ENCODE results near the gene PARD3.

The PARD3 gene

DNA sequence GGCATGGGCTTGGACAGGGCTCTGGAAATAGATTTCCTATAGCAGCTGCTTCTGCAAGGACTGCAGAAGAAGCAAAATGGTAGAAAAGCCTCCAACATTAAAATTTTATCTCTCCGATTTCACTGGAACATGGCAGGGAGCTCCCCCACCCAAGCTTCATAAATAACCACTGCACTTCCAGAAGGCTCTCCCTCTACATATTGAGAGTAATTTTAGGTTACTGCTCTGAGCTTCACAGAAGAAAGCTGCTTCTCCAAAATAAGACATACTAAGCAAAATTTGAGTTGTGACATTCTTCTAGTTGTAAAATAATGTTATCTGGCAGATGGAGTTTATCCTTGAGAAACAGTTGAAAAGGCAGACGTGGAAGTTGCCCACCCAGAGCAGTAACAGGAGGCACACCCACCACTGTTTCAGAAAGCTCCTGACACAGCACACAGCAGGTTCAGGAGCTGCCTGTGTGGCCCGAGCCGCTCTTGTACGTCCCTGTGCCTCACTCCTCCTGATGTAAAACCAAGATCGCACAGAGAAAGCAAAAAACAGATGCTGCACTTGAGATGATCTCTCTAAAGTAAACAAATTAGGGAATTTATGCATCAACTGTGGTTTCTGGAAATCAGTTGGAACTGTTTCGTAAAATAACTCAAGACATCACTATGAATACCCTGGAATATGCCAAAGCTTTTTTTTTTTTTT, 621.0 kb downstream of the PARD3 start:
- no peak overlapping the region for H3K4me3 ChIP-seq (ENCODE audit: low read length in 2 of 2)
- no peak overlapping the region for H3K27ac ChIP-seq (ENCODE audit: low read length)
- H3K27me3 ChIP-seq (ENCODE audit: control insufficient read depth in 1 of 2, insufficient read depth in 2 of 2, low read length in 2 of 2): no peaks in the 10 kb centered on the region
- peaks cover 0 to 2% of the 10 kb centered on the region in 2 donors for H3K36me3 ChIP-seq (ENCODE audit: control insufficient read depth in 2 of 2, insufficient read depth in 2 of 2, low read length in 2 of 2)
- H3K4me1 ChIP-seq (ENCODE audit: control insufficient read depth, insufficient read depth, low read length): peaks cover 3% of the 10 kb centered on the region
- no peaks in the 10 kb centered on the region for H3K9me3 ChIP-seq (ENCODE audit: control insufficient read depth in 2 of 2, low read length in 2 of 2)
- no peak overlapping the region for H3K9ac ChIP-seq (ENCODE audit: low read length in 2 of 2)

DNA sequence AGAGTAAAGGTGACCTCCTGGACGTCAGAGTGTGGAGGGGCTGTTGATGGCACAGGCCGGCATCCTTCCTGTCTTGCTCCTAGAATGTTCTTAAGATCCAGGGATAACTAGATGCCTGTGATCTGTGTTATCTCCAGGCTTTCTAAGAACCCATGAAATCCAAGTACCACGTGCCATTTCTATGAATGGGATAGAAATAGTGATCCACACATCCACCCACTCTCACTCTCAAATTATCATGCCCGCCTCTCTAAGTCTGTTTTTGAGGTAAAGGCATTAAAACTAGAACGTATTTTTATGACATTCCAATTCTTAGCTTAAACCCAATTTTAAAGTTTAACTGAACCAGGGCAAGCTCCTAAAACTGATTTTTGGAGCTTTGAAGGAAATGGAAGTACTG, 622.5 kb downstream of the PARD3 start:
- H3K9me3 ChIP-seq (ENCODE audit: control insufficient read depth in 2 of 2, low read length in 2 of 2): no peaks in the 10 kb centered on the region
- H3K27ac ChIP-seq (ENCODE audit: low read length): no peak overlapping the region
- peaks cover 0 to 2% of the 10 kb centered on the region in 2 donors for H3K36me3 ChIP-seq (ENCODE audit: control insufficient read depth in 2 of 2, insufficient read depth in 2 of 2, low read length in 2 of 2)
- H3K4me1 ChIP-seq (ENCODE audit: control insufficient read depth, insufficient read depth, low read length): peaks cover 5% of the 10 kb centered on the region
- no peaks in the 10 kb centered on the region for H3K27me3 ChIP-seq (ENCODE audit: control insufficient read depth in 1 of 2, insufficient read depth in 2 of 2, low read length in 2 of 2)
- no peak overlapping the region for H3K9ac ChIP-seq (ENCODE audit: low read length in 2 of 2)
- H3K4me3 ChIP-seq (ENCODE audit: low read length in 2 of 2): no peak overlapping the region

DNA sequence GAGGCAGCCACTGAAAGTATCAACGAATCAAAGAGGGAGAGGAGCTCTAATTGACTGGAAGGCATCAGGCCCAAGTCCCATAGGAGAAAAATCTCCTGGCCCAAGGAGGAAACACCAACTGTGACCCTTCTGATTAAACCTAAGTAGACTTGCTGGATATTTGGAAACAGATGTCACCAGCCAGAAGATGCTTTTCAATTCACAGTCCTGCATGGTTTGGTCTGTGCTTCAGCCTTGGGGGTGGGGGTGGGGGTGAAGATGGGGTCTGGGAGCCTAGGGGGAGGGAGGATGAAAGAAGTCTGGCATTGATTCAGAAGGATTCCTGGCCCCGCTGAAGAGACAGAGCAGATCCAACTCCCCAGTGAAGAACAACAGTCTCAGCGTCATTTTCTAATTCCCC, 623.7 kb downstream of the PARD3 start:
- Histone ChIP-seq H3K27ac (ENCODE audit: low read length) (no peak overlapping the region), H3K4me1 (ENCODE audit: control insufficient read depth, insufficient read depth, low read length) (peaks cover 14% of the 10 kb centered on the region), H3K27me3 (ENCODE audit: control insufficient read depth in 1 of 2, insufficient read depth in 2 of 2, low read length in 2 of 2) (no peaks in the 10 kb centered on the region), H3K9me3 (ENCODE audit: control insufficient read depth in 2 of 2, low read length in 2 of 2) (no peaks in the 10 kb centered on the region), H3K4me3 (ENCODE audit: low read length in 2 of 2) (no peak overlapping the region), H3K9ac (ENCODE audit: low read length in 2 of 2) (no peak overlapping the region), H3K36me3 (ENCODE audit: control insufficient read depth in 2 of 2, insufficient read depth in 2 of 2, low read length in 2 of 2) (no peaks in the 10 kb centered on the region)

DNA sequence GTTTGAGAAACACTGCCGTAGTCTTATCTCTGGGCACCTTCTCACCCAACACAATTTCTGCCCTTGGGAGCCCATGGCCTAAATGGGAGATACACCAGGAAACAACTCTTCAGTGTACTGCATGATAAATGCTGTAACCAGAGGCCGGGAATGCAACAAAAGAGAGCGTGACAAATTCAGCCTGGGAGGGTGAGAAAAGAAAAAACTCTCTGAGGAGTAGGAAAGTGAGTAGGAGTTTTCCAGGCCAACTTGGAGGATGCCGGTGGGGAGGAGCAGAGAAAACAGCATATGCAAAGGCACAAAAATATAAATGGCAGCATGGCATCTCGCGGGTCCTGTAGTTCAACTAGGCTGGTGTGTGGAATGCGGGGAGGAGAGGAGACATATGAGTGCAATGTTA, 624.5 kb downstream of the PARD3 start:
- H3K9me3 ChIP-seq (ENCODE audit: control insufficient read depth in 2 of 2, low read length in 2 of 2): no peaks in the 10 kb centered on the region
- no peak overlapping the region for H3K4me3 ChIP-seq (ENCODE audit: low read length in 2 of 2)
- H3K36me3 ChIP-seq (ENCODE audit: control insufficient read depth in 2 of 2, insufficient read depth in 2 of 2, low read length in 2 of 2): no peaks in the 10 kb centered on the region
- no peak overlapping the region for H3K9ac ChIP-seq (ENCODE audit: low read length in 2 of 2)
- peaks cover 20% of the 10 kb centered on the region for H3K4me1 ChIP-seq (ENCODE audit: control insufficient read depth, insufficient read depth, low read length)
- no peak overlapping the region for H3K27ac ChIP-seq (ENCODE audit: low read length)
- no peaks in the 10 kb centered on the region for H3K27me3 ChIP-seq (ENCODE audit: control insufficient read depth in 1 of 2, insufficient read depth in 2 of 2, low read length in 2 of 2)

DNA sequence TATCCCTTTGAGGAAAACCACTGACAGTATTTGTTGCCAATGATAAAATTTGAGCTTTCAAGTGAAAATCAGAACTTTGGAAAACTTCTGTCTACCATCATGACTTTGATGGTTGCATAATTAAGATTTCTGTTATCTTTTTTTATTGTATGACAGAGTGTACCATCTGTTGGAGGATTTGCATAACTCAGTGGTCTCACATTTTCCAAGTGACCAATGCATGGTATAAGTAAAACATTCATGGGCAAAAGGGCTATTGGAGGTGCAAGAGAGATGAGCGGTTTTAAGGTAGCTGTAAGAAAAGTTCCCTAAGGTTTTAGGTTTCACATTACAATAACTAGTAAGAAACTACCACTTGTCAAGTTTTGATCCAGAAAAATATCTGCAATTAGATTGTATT, 625.3 kb downstream of the PARD3 start:
- H3K9me3 ChIP-seq (ENCODE audit: control insufficient read depth in 2 of 2, low read length in 2 of 2): no peaks in the 10 kb centered on the region
- H3K9ac ChIP-seq (ENCODE audit: low read length in 2 of 2): no peak overlapping the region
- H3K4me3 ChIP-seq (ENCODE audit: low read length in 2 of 2): no peak overlapping the region
- H3K36me3 ChIP-seq (ENCODE audit: control insufficient read depth in 2 of 2, insufficient read depth in 2 of 2, low read length in 2 of 2): no peaks in the 10 kb centered on the region
- H3K27ac ChIP-seq (ENCODE audit: low read length): no peak overlapping the region
- no peaks in the 10 kb centered on the region for H3K27me3 ChIP-seq (ENCODE audit: control insufficient read depth in 1 of 2, insufficient read depth in 2 of 2, low read length in 2 of 2)
- H3K4me1 ChIP-seq (ENCODE audit: control insufficient read depth, insufficient read depth, low read length): peaks cover 27% of the 10 kb centered on the region

DNA sequence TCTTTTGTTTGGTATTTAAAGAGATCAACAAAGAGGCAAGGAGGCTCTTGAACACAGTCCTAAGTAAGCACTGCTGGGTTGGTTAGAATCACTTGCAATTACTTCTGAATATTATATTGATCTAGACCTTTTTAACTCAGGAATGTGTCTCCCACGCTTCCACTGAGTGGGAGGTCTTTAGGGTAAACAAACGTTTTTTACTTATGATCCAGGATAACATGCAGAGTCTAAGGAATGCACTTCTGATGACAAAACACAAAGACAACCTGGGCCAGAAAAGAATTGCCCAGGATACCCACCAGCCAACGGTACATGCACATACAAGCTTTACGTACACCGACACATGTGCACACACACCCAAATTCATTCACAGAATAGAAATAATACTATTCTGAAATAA, 626.9 kb downstream of the PARD3 start:
- peaks cover 31% of the 10 kb centered on the region for H3K4me1 ChIP-seq (ENCODE audit: control insufficient read depth, insufficient read depth, low read length)
- no peaks in the 10 kb centered on the region for H3K9me3 ChIP-seq (ENCODE audit: control insufficient read depth in 2 of 2, low read length in 2 of 2)
- no peaks in the 10 kb centered on the region for H3K27me3 ChIP-seq (ENCODE audit: control insufficient read depth in 1 of 2, insufficient read depth in 2 of 2, low read length in 2 of 2)
- no peak overlapping the region for H3K27ac ChIP-seq (ENCODE audit: low read length)
- H3K36me3 ChIP-seq (ENCODE audit: control insufficient read depth in 2 of 2, insufficient read depth in 2 of 2, low read length in 2 of 2): no peaks in the 10 kb centered on the region
- no peak overlapping the region for H3K4me3 ChIP-seq (ENCODE audit: low read length in 2 of 2)
- H3K9ac ChIP-seq (ENCODE audit: low read length in 2 of 2): no peak overlapping the region

DNA sequence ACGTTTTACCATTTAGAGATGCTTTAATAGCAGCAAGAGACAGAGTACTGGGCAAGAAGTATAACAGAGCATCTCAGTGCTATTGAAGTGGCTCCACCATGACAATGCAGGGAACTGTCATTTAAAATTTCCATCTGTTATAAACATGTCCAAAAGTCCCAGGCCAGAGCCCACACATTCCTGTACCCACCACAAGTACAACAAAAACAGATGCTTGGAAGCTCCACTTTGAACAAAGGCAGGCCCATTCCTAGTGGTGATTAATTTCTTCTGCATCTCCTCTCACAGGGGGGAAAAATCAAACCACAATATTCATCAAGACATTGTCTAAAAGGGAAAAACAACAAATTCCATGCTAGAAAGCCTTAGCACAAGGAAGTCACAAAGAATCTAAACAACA, 627.9 kb downstream of the PARD3 start:
- Histone ChIP-seq H3K9ac (ENCODE audit: low read length in 2 of 2) (no peak overlapping the region), H3K4me3 (ENCODE audit: low read length in 2 of 2) (no peak overlapping the region), H3K4me1 (ENCODE audit: control insufficient read depth, insufficient read depth, low read length) (peaks cover 31% of the 10 kb centered on the region), H3K9me3 (ENCODE audit: control insufficient read depth in 2 of 2, low read length in 2 of 2) (no peaks in the 10 kb centered on the region), H3K27me3 (ENCODE audit: control insufficient read depth in 1 of 2, insufficient read depth in 2 of 2, low read length in 2 of 2) (no peaks in the 10 kb centered on the region), H3K36me3 (ENCODE audit: control insufficient read depth in 2 of 2, insufficient read depth in 2 of 2, low read length in 2 of 2) (no peaks in the 10 kb centered on the region), H3K27ac (ENCODE audit: low read length) (no peak overlapping the region)

DNA sequence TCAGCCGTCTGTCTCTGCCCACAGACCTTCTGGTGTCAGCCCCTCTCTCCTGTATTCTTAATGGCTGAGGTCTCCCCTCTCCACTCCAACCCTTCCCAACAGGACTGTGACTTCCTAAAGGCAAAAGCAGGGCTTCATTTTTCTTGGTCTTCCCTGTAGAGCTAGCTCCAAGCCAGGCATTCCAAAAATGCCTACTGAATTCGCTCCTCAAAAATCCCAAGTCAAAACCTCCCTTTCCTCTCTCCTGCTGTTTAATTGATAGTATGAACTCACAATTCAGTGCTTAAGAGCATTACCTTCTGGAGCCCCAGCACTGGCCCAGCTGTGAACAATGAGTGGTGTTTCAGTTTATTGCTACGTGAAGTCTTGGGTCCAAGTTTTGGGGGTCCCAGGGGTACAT, 628.4 kb downstream of the PARD3 start:
- Histone ChIP-seq H3K36me3 (ENCODE audit: control insufficient read depth in 2 of 2, insufficient read depth in 2 of 2, low read length in 2 of 2) (no peaks in the 10 kb centered on the region), H3K9me3 (ENCODE audit: control insufficient read depth in 2 of 2, low read length in 2 of 2) (no peaks in the 10 kb centered on the region), H3K4me1 (ENCODE audit: control insufficient read depth, insufficient read depth, low read length) (peaks cover 30% of the 10 kb centered on the region), H3K27me3 (ENCODE audit: control insufficient read depth in 1 of 2, insufficient read depth in 2 of 2, low read length in 2 of 2) (no peaks in the 10 kb centered on the region), H3K9ac (ENCODE audit: low read length in 2 of 2) (no peak overlapping the region), H3K27ac (ENCODE audit: low read length) (no peak overlapping the region), H3K4me3 (ENCODE audit: low read length in 2 of 2) (no peak overlapping the region)

DNA sequence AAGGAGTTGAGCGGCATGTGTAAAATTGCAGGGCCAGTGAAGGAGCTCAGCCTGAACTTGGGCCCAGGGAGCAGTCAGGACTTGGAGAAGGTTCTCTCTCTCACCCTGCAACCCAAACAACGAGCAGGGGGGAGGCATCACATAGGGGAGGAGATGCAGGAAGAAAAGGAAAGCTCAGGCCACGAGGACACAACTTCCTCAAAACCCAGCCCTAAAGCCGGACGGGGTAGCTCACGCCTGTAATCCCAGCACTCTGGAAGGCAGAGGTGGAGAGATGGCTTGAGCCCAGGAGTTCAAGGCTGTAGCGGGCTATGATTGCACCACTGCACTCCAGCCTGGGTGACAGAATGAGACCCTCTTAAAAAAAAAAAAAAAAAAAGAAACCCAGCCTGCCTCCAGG, 629.1 kb downstream of the PARD3 start:
- H3K4me1 ChIP-seq (ENCODE audit: control insufficient read depth, insufficient read depth, low read length): peaks cover 28% of the 10 kb centered on the region
- no peak overlapping the region for H3K4me3 ChIP-seq (ENCODE audit: low read length in 2 of 2)
- H3K27ac ChIP-seq (ENCODE audit: low read length): no peak overlapping the region
- H3K27me3 ChIP-seq (ENCODE audit: control insufficient read depth in 1 of 2, insufficient read depth in 2 of 2, low read length in 2 of 2): no peaks in the 10 kb centered on the region
- H3K36me3 ChIP-seq (ENCODE audit: control insufficient read depth in 2 of 2, insufficient read depth in 2 of 2, low read length in 2 of 2): no peaks in the 10 kb centered on the region
- no peaks in the 10 kb centered on the region for H3K9me3 ChIP-seq (ENCODE audit: control insufficient read depth in 2 of 2, low read length in 2 of 2)
- no peak overlapping the region for H3K9ac ChIP-seq (ENCODE audit: low read length in 2 of 2)

DNA sequence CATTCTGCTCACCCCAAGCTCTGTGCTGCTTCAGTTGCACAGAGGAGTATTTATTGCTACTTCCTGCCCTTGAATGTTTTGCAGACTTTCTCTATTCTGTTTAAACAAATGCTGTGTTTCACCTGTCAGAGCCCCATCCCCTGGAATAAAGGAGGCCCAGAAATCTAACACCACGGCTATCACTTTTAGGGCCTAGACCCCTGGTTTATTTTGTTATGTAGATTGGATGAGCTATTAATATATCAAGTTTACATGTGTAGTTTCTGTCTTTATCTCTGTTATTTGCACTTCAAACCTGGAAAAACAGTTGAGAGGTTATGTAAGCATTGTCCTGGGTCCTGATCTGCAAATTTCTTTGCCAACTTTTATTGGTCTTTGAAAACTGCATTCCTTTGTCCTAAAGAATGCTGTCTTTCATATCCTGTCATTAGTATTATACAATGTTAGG, 630.1 kb downstream of the PARD3 start:
- Histone ChIP-seq H3K27ac (ENCODE audit: low read length) (no peak overlapping the region), H3K36me3 (ENCODE audit: control insufficient read depth in 2 of 2, insufficient read depth in 2 of 2, low read length in 2 of 2) (no peaks in the 10 kb centered on the region)

DNA sequence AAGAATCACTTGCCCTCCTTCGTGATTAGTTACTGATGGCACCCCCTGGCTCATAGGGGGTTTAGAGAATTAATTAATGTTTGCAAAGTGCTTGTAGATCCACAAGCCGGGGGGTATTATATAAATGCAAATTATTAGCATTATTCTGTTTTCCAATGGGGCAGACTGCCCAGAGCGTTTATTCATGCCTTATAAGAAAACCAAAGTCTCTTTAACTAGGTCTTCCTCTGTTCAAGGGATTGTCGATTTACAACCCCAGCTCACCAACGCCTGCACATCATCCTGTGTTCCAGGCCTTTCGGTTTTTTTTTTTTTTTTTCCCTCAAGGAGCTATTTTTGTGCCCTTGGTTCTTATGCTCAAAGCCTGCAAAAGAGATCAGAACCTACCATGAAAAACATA, 630.7 kb downstream of the PARD3 start:
- H3K27me3 ChIP-seq (ENCODE audit: control insufficient read depth in 1 of 2, insufficient read depth in 2 of 2, low read length in 2 of 2): no peaks in the 10 kb centered on the region
- H3K9me3 ChIP-seq (ENCODE audit: control insufficient read depth in 2 of 2, low read length in 2 of 2): no peaks in the 10 kb centered on the region
- no peak overlapping the region for H3K4me3 ChIP-seq (ENCODE audit: low read length in 2 of 2)
- H3K36me3 ChIP-seq (ENCODE audit: control insufficient read depth in 2 of 2, insufficient read depth in 2 of 2, low read length in 2 of 2): no peaks in the 10 kb centered on the region
- H3K4me1 ChIP-seq (ENCODE audit: control insufficient read depth, insufficient read depth, low read length): peaks cover 28% of the 10 kb centered on the region
- no peak overlapping the region for H3K9ac ChIP-seq (ENCODE audit: low read length in 2 of 2)
- H3K27ac ChIP-seq (ENCODE audit: low read length): no peak overlapping the region

More for the DNA sequence above, 630.1 kb downstream of the PARD3 start:
- no peaks in the 10 kb centered on the region for H3K27me3 ChIP-seq (ENCODE audit: control insufficient read depth in 1 of 2, insufficient read depth in 2 of 2, low read length in 2 of 2)
- no peak overlapping the region for H3K9ac ChIP-seq (ENCODE audit: low read length in 2 of 2)
- H3K9me3 ChIP-seq (ENCODE audit: control insufficient read depth in 2 of 2, low read length in 2 of 2): no peaks in the 10 kb centered on the region
- H3K4me3 ChIP-seq (ENCODE audit: low read length in 2 of 2): no peak overlapping the region
- peaks cover 28% of the 10 kb centered on the region for H3K4me1 ChIP-seq (ENCODE audit: control insufficient read depth, insufficient read depth, low read length)

All from stomach smooth muscle (tissue), 2 donors.